ENCODE results near the gene TMTC2. TPM values are rescaled to one million over a fixed set of nuclear protein-coding genes. Genes with fewer than 3 reads are reported as not detected.

TMTC2 gene
- total and polyA plus RNA-seq, 2 donors (not counting 1 experiment from before 2014, with no cell fraction given) = 2.4 to 3.2 TPM

DNA sequence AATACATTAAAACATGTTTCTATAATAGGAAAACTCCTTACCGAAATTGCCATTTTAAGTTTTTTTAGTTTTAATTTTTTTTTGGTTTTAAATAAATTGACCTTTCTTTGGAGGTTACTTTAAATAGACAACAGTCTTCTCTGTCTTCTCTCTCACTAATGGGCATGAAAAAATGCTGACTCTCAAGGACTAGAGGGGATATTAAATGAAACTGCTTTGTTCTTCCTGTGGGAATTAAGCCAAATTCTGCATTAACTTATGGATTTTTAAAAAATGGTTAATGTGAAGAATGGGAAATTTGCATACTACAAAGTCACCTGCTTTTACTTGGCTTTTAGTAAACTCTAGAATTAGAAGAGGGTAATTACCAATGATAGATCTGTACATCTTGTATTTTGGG lies 378.9 kb downstream of the TMTC2 start:
- no peaks in the 10 kb centered on the region for H3K9me3 ChIP-seq (ENCODE audit: control extremely low read depth in 1 of 3, control insufficient read depth in 2 of 3, insufficient read depth in 1 of 3, low read length in 2 of 3)
- intact Hi-C loops (cut with micrococcal nuclease) = no loop called here
- H2AFZ ChIP-seq (ENCODE audit: insufficient read depth, low read depth, low read length, poor library complexity, severe bottlenecking) = no peak overlapping the region
- no peaks in the 10 kb centered on the region for H3K27me3 ChIP-seq (replicated peaks in 1 of 4; ENCODE audit: control extremely low read depth in 1 of 4, control insufficient read depth in 3 of 4, insufficient read depth in 4 of 4, low read length in 3 of 4)
- no peaks in the 10 kb centered on the region for H3K4me1 ChIP-seq (ENCODE audit: control insufficient read depth in 2 of 2, insufficient read depth in 2 of 2, low read length in 2 of 2)
- TF ChIP-seq EZH2 (IDR thresholded peaks at IDR 0.05; ENCODE audit: borderline replicate concordance, insufficient read depth, low read depth, low read length, poor library complexity, severe bottlenecking) = no peak
- TF ChIP-seq, protein P1, sequence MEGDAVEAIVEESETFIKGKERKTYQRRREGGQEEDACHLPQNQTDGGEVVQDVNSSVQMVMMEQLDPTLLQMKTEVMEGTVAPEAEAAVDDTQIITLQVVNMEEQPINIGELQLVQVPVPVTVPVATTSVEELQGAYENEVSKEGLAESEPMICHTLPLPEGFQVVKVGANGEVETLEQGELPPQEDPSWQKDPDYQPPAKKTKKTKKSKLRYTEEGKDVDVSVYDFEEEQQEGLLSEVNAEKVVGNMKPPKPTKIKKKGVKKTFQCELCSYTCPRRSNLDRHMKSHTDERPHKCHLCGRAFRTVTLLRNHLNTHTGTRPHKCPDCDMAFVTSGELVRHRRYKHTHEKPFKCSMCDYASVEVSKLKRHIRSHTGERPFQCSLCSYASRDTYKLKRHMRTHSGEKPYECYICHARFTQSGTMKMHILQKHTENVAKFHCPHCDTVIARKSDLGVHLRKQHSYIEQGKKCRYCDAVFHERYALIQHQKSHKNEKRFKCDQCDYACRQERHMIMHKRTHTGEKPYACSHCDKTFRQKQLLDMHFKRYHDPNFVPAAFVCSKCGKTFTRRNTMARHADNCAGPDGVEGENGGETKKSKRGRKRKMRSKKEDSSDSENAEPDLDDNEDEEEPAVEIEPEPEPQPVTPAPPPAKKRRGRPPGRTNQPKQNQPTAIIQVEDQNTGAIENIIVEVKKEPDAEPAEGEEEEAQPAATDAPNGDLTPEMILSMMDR (IDR thresholded peaks at IDR 0.05) = no peak
- no peaks in the 10 kb centered on the region for H4K20me1 ChIP-seq (ENCODE audit: control insufficient read depth, insufficient read depth, low read length, poor library complexity, severe bottlenecking)
- Mint-ChIP-seq H3K27me3 (no peaks in the 10 kb centered on the region), H3K4me1 (no peaks in the 10 kb centered on the region), H3K27ac (no peak overlapping the region), H3K9me3 (ENCODE audit: insufficient read depth) (peaks cover 5% of the 10 kb centered on the region), H3K4me3 (no peak overlapping the region)
- H3K36me3 ChIP-seq (replicated peaks in 1 of 2; ENCODE audit: control extremely low read depth in 1 of 2, control insufficient read depth in 1 of 2, extremely low read depth in 1 of 2, insufficient read depth in 2 of 2, low read length in 1 of 2) = no peaks in the 10 kb centered on the region
- CTCF ChIA-PET = no interaction called here
- no peak for DNase-seq
- H3K4me3 ChIP-seq (ENCODE audit: control extremely low read depth in 1 of 5, extremely low read depth in 1 of 5, insufficient read depth in 1 of 5, low read depth in 2 of 5, low read length in 4 of 5) = no peak overlapping the region
- no peak overlapping the region for H3K27ac ChIP-seq (ENCODE audit: low read length in 2 of 2)
- ATAC-seq (ENCODE audit: low read depth) = no peak
- no CpG with 5 or more reads among the region's 1 CpG for WGBS (ENCODE audit: insufficient coverage)
- no peak overlapping the region for H3K4me2 ChIP-seq (replicated peaks; ENCODE audit: low read depth, low read length, poor library complexity, severe bottlenecking)
- no peak overlapping the region for H3K9ac ChIP-seq (ENCODE audit: low read length)
- POLR2A ChIA-PET = no interaction called here
- H3K79me2 ChIP-seq (ENCODE audit: control insufficient read depth, insufficient read depth, low read length) = no peaks in the 10 kb centered on the region

DNA sequence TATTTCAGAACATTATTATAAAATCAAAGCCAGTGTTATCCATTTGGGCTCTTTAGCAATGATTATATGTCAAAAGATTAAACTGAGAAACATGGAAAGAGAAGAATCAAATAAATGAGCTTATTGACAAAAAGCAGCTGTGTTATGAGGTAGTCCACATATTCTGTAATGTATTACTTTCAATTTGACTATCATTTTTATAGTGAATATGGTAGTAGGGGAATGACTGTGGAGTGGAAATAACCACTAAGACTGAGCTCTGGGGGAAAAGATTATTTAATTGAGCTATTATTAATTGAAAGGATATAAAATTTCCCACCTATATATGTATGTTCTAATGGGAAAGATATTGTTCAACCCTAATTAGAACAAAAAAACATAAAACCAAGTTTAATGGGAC lies 381.3 kb downstream of the TMTC2 start:
- no peak for ATAC-seq (ENCODE audit: low read depth)

More for the DNA sequence above, 381.3 kb downstream of the TMTC2 start:
- no peaks in the 10 kb centered on the region for H3K9me3 ChIP-seq (ENCODE audit: control extremely low read depth in 1 of 3, control insufficient read depth in 2 of 3, insufficient read depth in 1 of 3, low read length in 2 of 3)
- ChIA-PET POLR2A (no interaction called here), CTCF (no interaction called here)
- H3K27me3 ChIP-seq (replicated peaks in 1 of 4; ENCODE audit: control extremely low read depth in 1 of 4, control insufficient read depth in 3 of 4, insufficient read depth in 4 of 4, low read length in 3 of 4) = no peaks in the 10 kb centered on the region
- intact Hi-C loops (cut with micrococcal nuclease) = no loop called here
- no peak overlapping the region for H3K9ac ChIP-seq (ENCODE audit: low read length)
- H3K4me1 ChIP-seq (ENCODE audit: control insufficient read depth in 2 of 2, insufficient read depth in 2 of 2, low read length in 2 of 2) = no peaks in the 10 kb centered on the region
- H3K79me2 ChIP-seq (ENCODE audit: control insufficient read depth, insufficient read depth, low read length) = no peaks in the 10 kb centered on the region
- DNase-seq = no peak
- Mint-ChIP-seq H3K9me3 (ENCODE audit: insufficient read depth) (peaks cover 5% of the 10 kb centered on the region), H3K27ac (no peak overlapping the region), H3K4me1 (no peaks in the 10 kb centered on the region), H3K27me3 (no peaks in the 10 kb centered on the region), H3K4me3 (no peak overlapping the region)
- H3K4me3 ChIP-seq (ENCODE audit: control extremely low read depth in 1 of 5, extremely low read depth in 1 of 5, insufficient read depth in 1 of 5, low read depth in 2 of 5, low read length in 4 of 5) = no peak overlapping the region
- TF ChIP-seq, protein P1 (IDR thresholded peaks at IDR 0.05) = no peak
- no peak for TF ChIP-seq EZH2 (IDR thresholded peaks at IDR 0.05; ENCODE audit: borderline replicate concordance, insufficient read depth, low read depth, low read length, poor library complexity, severe bottlenecking)
- H3K27ac ChIP-seq (ENCODE audit: low read length in 2 of 2) = no peak overlapping the region
- no peaks in the 10 kb centered on the region for H3K36me3 ChIP-seq (replicated peaks in 1 of 2; ENCODE audit: control extremely low read depth in 1 of 2, control insufficient read depth in 1 of 2, extremely low read depth in 1 of 2, insufficient read depth in 2 of 2, low read length in 1 of 2)
- no peaks in the 10 kb centered on the region for H4K20me1 ChIP-seq (ENCODE audit: control insufficient read depth, insufficient read depth, low read length, poor library complexity, severe bottlenecking)
- H2AFZ ChIP-seq (ENCODE audit: insufficient read depth, low read depth, low read length, poor library complexity, severe bottlenecking) = no peak overlapping the region
- no peak overlapping the region for H3K4me2 ChIP-seq (replicated peaks; ENCODE audit: low read depth, low read length, poor library complexity, severe bottlenecking)

Data from B cell (primary cell).